ENCODE results near the gene DCBLD2.

Gene DCBLD2

GRCh38 chr3:98901392-98902350 is at the start of gene DCBLD2:
Gene DCBLD2 (minus strand): TSS chr3:98901695. CDS start chr3:98901326, 369 bp downstream.
- DNase-seq (ENCODE audit: insufficient read length, low spot score) (peak; percentile 64), FAIRE-seq (no peak)
- no peak for TF ChIP-seq CTCF (IDR thresholded peaks at IDR 0.05; ENCODE audit: insufficient read depth, missing control alignments)

GRCh38 chr3:98945666-98946065 is 44.2 kb upstream of the DCBLD2 start:
- no peak for FAIRE-seq
- no peak for TF ChIP-seq CTCF (IDR thresholded peaks at IDR 0.05; ENCODE audit: insufficient read depth, missing control alignments)
- DNase-seq (ENCODE audit: insufficient read length, low spot score) = no peak

GRCh38 chr3:98945101-98945524 is 43.6 kb upstream of the DCBLD2 start:
- DNase-seq (ENCODE audit: insufficient read length, low spot score) (no peak), FAIRE-seq (no peak)
- no peak for TF ChIP-seq CTCF (IDR thresholded peaks at IDR 0.05; ENCODE audit: insufficient read depth, missing control alignments)

GRCh38 chr3:98930413-98930812 is 28.9 kb upstream of the DCBLD2 start:
- no peak for FAIRE-seq
- no peak for TF ChIP-seq CTCF (IDR thresholded peaks at IDR 0.05; ENCODE audit: insufficient read depth, missing control alignments)
- DNase-seq (ENCODE audit: insufficient read length, low spot score) = no peak

GRCh38 chr3:98921957-98922356 is 20.5 kb upstream of the DCBLD2 start:
- TF ChIP-seq CTCF (IDR thresholded peaks at IDR 0.05; ENCODE audit: insufficient read depth, missing control alignments) = no peak
- no peak for DNase-seq (ENCODE audit: insufficient read length, low spot score)
- FAIRE-seq = no peak

- DNase-seq (ENCODE audit: insufficient read length, low spot score) = no peak
- FAIRE-seq = no peak
- TF ChIP-seq CTCF (IDR thresholded peaks at IDR 0.05; ENCODE audit: insufficient read depth, missing control alignments) = no peak
Observed at GRCh38 chr3:98920166-98920565, 18.7 kb upstream of the DCBLD2 start.

- no peak for TF ChIP-seq CTCF (IDR thresholded peaks at IDR 0.05; ENCODE audit: insufficient read depth, missing control alignments)
- DNase-seq (ENCODE audit: insufficient read length, low spot score) (no peak), FAIRE-seq (no peak)
Observed at GRCh38 chr3:98918586-98918985, 17.1 kb upstream of the DCBLD2 start.
